ENCODE results near the gene RPL41. TPM values are rescaled to one million over a fixed set of nuclear protein-coding genes. Genes with fewer than 3 reads are reported as not detected.

The RPL41 gene
- total and polyA plus RNA-seq, 9 of the 15 experiments (the other 6 are each of a cell fraction or from before 2014, with no cell fraction given), result 3,403 to 11,276 (median 5,604) TPM

DNA sequence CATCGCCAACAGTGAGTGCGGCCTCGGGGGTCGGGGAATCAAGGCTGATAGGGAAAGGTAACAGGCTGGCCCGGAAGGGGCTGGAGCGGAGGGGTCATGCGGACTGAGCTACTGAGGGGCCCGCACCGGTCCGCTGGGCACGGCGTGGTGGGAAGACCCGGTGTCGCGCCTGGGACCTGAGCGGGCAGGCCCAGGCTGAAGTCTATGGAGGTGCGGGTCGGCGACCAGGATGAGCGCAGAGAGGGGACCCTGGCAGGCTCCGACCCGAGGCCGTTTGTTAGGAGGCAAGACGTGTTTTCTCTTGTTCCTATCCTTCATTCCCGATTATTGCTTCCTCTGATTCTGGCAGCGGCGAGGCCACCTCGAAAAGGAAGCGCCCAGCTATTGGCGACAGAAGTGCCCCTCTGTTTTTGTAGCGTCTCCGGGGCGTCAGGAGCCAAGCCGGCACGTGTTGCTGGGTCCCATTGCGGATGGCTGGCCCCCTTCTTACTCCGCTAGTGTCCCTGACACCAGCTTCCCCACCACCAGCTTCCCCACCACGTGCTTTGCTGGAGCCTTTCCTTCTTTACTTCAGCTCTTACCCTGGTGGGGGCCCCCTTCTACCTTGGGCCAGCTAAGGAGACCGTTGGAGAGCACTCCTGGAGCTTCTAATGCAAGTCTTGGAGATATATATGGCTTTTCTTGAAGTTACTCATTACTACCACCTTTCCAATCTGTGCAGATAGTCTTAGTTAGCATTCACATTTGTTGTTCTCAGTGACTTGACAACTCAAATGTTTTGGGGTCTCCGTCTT, 11.4 kb upstream of the RPL41 start (continued):
- TF ChIP-seq RNF219 (CRISPR knock-in tag; IDR thresholded peaks at IDR 0.05) (no peak), HDGF (IDR thresholded peaks at IDR 0.05) (no peak), ETV1 (tag; conservative IDR thresholded peaks at IDR 0.05; ENCODE audit: low read depth) (no peak), THRAP3 (IDR thresholded peaks at IDR 0.05; ENCODE audit: borderline replicate concordance) (peak; percentile 20; the same call in 1 of the 2 replicates), ZBTB2 (IDR thresholded peaks at IDR 0.05) (no peak), SMARCB1 (IDR thresholded peaks at IDR 0.05; ENCODE audit: insufficient read length, low read depth) (no peak), OTX1 (CRISPR knock-in tag; IDR thresholded peaks at IDR 0.05) (0 out of 2 replicates have a peak, but pooled peaks have one; percentile 12), ESRRA (IDR thresholded peaks at IDR 0.05; ENCODE audit: borderline replicate concordance, low read depth) (no peak), TEAD2 (tag; IDR thresholded peaks at IDR 0.05) (no peak), TAF7 (tag; IDR thresholded peaks at IDR 0.05) (0 out of 2 replicates have a peak, but pooled peaks have one; percentile 56), HDAC3 (IDR thresholded peaks at IDR 0.05; ENCODE audit: borderline replicate concordance, partially characterized antibody) (no peak), NR2F6 (CRISPR knock-in tag; IDR thresholded peaks at IDR 0.05) (no peak), DNMT1 (IDR thresholded peaks at IDR 0.05) (0 out of 2 replicates have a peak, but pooled peaks have one; percentile 37), PHF20 (IDR thresholded peaks at IDR 0.05; ENCODE audit: partially characterized antibody) (peak; percentile 2), SIN3B (IDR thresholded peaks at IDR 0.05; ENCODE audit: low read depth) (no peak), MAFF (IDR thresholded peaks at IDR 0.05; ENCODE audit: low read length) (no peak), SMARCE1 (IDR thresholded peaks at IDR 0.05) (no peak; the same call in 1 of the 2 replicates), CBX1 (IDR thresholded peaks at IDR 0.05; ENCODE audit: low read depth) (no peak), DEAF1 (CRISPR knock-in tag; IDR thresholded peaks at IDR 0.05) (no peak), MCM2 (IDR thresholded peaks at IDR 0.05; ENCODE audit: low read depth) (no peak), WHSC1 (IDR thresholded peaks at IDR 0.05; ENCODE audit: low read length) (no peak), POLR2B (IDR thresholded peaks at IDR 0.05; ENCODE audit: low read depth, partially characterized antibody) (peak; percentile 1)
- TF ChIP-seq, protein P1, sequence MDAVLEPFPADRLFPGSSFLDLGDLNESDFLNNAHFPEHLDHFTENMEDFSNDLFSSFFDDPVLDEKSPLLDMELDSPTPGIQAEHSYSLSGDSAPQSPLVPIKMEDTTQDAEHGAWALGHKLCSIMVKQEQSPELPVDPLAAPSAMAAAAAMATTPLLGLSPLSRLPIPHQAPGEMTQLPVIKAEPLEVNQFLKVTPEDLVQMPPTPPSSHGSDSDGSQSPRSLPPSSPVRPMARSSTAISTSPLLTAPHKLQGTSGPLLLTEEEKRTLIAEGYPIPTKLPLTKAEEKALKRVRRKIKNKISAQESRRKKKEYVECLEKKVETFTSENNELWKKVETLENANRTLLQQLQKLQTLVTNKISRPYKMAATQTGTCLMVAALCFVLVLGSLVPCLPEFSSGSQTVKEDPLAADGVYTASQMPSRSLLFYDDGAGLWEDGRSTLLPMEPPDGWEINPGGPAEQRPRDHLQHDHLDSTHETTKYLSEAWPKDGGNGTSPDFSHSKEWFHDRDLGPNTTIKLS (IDR thresholded peaks at IDR 0.05; ENCODE audit: borderline replicate concordance, low read depth), result no peak

Measured in K562 (cell line).